ENCODE data around the gene MAGI1. TPM values are rescaled to one million over a fixed set of nuclear protein-coding genes. Genes with fewer than 3 reads are reported as not detected.

MAGI1 gene
- total and polyA plus RNA-seq, 5 donors: 15.8 to 38.3 (median 32.8) TPM

- H3K4me3 ChIP-seq (ENCODE audit: low read length): no peak overlapping the region
Measured at GRCh38 chr3:65971293-65972252, 67.1 kb downstream of the MAGI1 start.

DNA sequence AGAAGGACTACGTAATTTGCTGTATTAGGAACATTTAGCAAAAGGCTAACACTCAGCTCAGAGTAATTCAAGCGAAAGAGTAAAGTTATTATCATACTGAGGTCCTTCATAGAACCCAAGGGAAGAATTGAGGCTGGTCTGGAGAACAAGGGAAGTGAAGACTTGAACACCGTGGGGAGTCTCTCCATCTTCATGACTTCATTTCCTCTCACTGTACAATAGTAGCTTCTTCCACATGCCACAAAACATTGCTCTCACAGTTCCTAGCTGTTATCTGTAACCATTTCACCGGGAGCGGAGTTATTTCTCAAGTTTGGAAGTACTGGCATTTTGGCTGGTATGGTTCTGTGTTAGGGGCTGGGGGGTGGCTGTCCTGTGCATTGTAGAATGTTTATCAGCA lies 69.7 kb downstream of the MAGI1 start:
- WGBS: 76% methylated on average over 5 of the region's 5 CpGs
- Histone ChIP-seq H3K4me1 (ENCODE audit: control insufficient read depth, insufficient read depth, low read length) (peaks cover 13% of the 10 kb centered on the region), H3K4me3 (ENCODE audit: low read length) (no peak overlapping the region), H3K27ac (ENCODE audit: low read length) (no peak overlapping the region), H3K9me3 (ENCODE audit: control insufficient read depth, low read length) (no peaks in the 10 kb centered on the region), H3K27me3 (ENCODE audit: control insufficient read depth, insufficient read depth) (no peaks in the 10 kb centered on the region)
- DNase-seq (no peak), ATAC-seq (no peak)
- intact Hi-C loops (cut with DNase I): loop anchor here in 1 of 4 donors (10.0 kb wide), 1 partner anchor 66 kb away; the partner anchor contains the start of gene MAGI1

More at GRCh38 chr3:65971293-65972252, 67.1 kb downstream of the MAGI1 start:
- Histone ChIP-seq H3K4me1 (ENCODE audit: control insufficient read depth, insufficient read depth, low read length) (peaks cover 12% of the 10 kb centered on the region), H3K27ac (ENCODE audit: low read length) (peak overlapping the region; percentile 6), H3K27me3 (ENCODE audit: control insufficient read depth, insufficient read depth) (no peaks in the 10 kb centered on the region), H3K9me3 (ENCODE audit: control insufficient read depth, low read length) (no peaks in the 10 kb centered on the region)
- 32% methylated on average over 7 of the region's 7 CpGs for WGBS
- ATAC-seq (peak in 1 of 2 donors; percentile 48), DNase-seq (no peak)
- intact Hi-C loops (cut with DNase I): no loop called here

- intact Hi-C loops (cut with DNase I): loop anchor here in 1 of 4 donors (10.0 kb wide), 1 partner anchor 67 kb away; the partner anchor contains the start of gene MAGI1
- peaks cover 15% of the 10 kb centered on the region for H3K4me1 ChIP-seq (ENCODE audit: control insufficient read depth, insufficient read depth, low read length)
- no peak for ATAC-seq
Measured at GRCh38 chr3:65967451-65967850, 71.3 kb downstream of the MAGI1 start.

DNA sequence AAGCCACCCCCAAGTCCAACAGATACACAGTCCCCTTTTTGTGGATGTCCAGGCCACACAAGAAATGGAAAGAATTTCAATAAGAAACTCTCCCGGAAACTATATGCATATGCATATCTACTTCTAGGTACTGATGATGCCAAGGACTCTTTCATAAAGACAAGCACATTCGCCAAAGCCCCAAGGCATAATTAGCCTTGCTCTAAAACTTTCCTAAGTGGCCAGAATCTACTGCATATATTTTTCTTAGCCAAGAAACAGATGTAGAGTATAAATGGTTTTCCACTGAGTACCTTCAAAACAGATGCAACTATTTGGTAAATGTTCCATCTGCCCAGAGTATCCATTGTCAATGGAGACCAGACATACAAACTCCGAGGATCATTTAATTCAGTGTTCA lies 73.9 kb downstream of the MAGI1 start:
- intact Hi-C loops (cut with DNase I): loop anchor here in 1 of 4 donors (5.0 to 10.0 kb wide), 2 partner anchors 70 to 973 kb away; partner anchors contain the start of gene MAGI1
- peaks cover 17% of the 10 kb centered on the region for H3K4me1 ChIP-seq (ENCODE audit: control insufficient read depth, insufficient read depth, low read length)
- no peak overlapping the region for H3K27ac ChIP-seq (ENCODE audit: low read length)
- ATAC-seq (no peak), DNase-seq (no peak)
- 91% methylated on average over 3 of the region's 3 CpGs for WGBS
- no peaks in the 10 kb centered on the region for H3K27me3 ChIP-seq (ENCODE audit: control insufficient read depth, insufficient read depth)
- H3K4me3 ChIP-seq (ENCODE audit: low read length): no peak overlapping the region
- no peaks in the 10 kb centered on the region for H3K9me3 ChIP-seq (ENCODE audit: control insufficient read depth, low read length)

More at GRCh38 chr3:65967451-65967850, 71.3 kb downstream of the MAGI1 start:
- H3K27ac ChIP-seq (ENCODE audit: low read length): peak overlapping the region; percentile 62
- no peaks in the 10 kb centered on the region for H3K9me3 ChIP-seq (ENCODE audit: control insufficient read depth, low read length)
- 43% methylated on average over 3 of the region's 3 CpGs for WGBS
- no peak for DNase-seq
- H3K27me3 ChIP-seq (ENCODE audit: control insufficient read depth, insufficient read depth): no peaks in the 10 kb centered on the region
- H3K4me3 ChIP-seq (ENCODE audit: low read length): no peak overlapping the region

DNA sequence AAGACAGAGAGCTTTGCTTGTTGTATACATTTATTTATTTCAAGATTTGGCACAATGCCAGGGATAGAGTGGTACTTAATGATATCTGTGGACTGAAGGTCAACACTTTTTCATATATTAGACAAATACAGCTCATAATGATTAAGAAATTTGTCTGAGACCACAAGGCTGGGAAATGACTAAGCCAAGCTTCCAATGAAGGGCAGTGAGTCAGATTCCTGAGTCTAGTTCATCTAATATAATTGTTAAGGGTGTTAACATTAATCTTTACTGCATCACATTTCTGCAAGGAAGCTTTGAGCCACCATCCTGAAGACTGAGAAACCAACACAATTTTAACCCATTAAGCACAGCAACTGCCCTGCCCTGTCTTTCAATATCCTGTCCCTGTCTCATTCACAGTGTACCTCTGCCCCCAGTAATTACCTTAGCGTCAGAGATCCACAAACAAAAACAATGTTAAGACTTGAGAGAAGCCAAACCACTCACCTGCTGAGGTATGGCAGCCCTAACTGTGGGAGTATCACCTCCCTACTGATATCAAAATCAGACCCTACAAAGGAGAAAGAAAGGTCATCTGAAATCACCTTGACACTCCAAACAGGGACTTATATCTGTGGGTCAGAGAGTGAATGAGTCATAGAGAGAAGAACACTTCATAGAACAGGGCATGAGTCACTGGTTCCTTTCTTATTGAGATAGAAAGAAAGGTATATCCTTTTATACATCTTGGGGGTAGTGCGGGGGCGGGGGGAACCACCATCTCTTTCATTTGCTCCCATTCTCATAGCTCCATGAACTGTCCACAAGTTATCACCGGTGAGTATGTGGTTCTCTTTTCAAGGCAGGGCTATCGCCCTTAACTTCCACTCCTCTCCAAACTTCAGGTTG lies 74.7 kb downstream of the MAGI1 start:
- Histone ChIP-seq H3K4me1 (ENCODE audit: control insufficient read depth, insufficient read depth, low read length) (peaks cover 12% of the 10 kb centered on the region), H3K27ac (ENCODE audit: low read length) (no peak overlapping the region), H3K4me3 (ENCODE audit: low read length) (no peak overlapping the region), H3K9me3 (ENCODE audit: control insufficient read depth, low read length) (no peaks in the 10 kb centered on the region), H3K27me3 (ENCODE audit: control insufficient read depth, insufficient read depth) (no peaks in the 10 kb centered on the region)
- WGBS: 90% methylated on average over 5 of the region's 5 CpGs
- ATAC-seq (peak in 1 of 2 donors; percentile 81), DNase-seq (no peak)
- intact Hi-C loops (cut with DNase I): loop anchor here in 1 of 4 donors (5.0 to 10.0 kb wide), 2 partner anchors 71 to 972 kb away; partner anchors contain the start of gene MAGI1

DNA sequence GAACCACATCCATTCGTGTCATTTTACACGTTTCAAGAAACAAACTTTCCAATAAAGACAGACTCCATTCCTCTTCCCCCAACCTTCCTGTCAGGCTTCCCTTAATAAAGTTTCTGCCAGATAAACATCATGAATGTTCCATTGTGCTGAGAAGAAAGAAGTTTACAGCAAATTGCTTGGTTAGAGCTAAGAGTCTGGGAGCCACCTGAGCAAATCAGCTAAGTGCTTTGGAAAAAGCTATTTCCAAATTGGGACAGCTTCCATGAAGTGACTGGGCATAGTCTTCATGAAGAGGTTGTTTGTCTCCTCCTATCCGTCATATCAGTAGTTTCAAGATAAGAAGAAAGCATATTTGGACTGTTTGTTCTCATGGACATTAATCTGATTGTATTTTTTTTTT lies 77.0 kb downstream of the MAGI1 start:
- Histone ChIP-seq H3K27me3 (ENCODE audit: control insufficient read depth, insufficient read depth) (no peaks in the 10 kb centered on the region), H3K4me1 (ENCODE audit: control insufficient read depth, insufficient read depth, low read length) (peaks cover 9% of the 10 kb centered on the region), H3K9me3 (ENCODE audit: control insufficient read depth, low read length) (no peaks in the 10 kb centered on the region), H3K27ac (ENCODE audit: low read length) (peak overlapping the region; percentile 70), H3K4me3 (ENCODE audit: low read length) (no peak overlapping the region)
- WGBS: 26% methylated on average over 3 of the region's 3 CpGs
- no peak for DNase-seq
- peak; percentile 7 to 27 for ATAC-seq
- intact Hi-C loops (cut with DNase I): loop anchor here in 1 of 4 donors (5.0 to 10.0 kb wide), 2 partner anchors 73 to 969 kb away; partner anchors contain the start of gene MAGI1

DNA sequence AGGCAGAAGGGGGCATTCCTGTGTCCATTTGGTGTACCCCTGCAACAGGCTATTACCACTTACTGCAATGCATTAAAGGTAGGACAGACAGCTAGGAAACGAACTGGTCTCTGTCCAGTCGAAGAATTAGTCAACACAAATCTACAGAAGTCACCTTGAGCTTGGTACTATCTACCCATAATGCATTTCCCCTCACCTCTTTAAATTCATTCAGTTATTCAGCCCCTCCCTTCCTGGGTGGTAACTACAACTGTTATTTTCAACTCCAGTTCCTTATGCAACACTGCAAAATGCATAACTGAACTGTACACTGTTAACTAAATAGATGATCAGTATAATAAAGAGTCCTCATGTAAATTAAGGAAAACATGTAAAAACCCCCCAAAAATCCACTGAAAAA lies 77.6 kb downstream of the MAGI1 start:
- 72% methylated on average over 2 of the region's 2 CpGs for WGBS
- no peak for ATAC-seq
- H3K4me1 ChIP-seq (ENCODE audit: control insufficient read depth, insufficient read depth, low read length): peaks cover 9% of the 10 kb centered on the region

DNA sequence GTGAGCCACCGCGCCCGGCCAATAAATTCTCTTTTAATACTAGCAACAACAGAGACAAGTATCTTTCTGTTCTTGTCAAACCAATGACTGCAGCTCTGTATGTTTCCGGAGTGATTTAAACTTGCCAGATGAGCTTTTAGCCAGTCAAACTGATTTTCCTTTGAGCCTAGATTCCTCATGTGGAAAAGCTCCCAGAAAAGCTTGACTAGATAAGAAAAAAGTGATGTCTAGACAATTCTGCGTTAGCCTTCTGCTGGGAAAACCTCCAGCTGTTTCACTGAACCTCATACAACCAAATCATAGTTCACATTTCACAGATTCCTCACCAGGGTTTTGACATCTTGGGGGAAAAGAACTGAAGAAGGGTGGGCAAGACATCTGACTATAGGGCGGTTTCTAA lies 78.6 kb downstream of the MAGI1 start:
- WGBS: 52% methylated on average over 6 of the region's 6 CpGs
- DNase-seq (no peak), ATAC-seq (no peak)
- intact Hi-C loops (cut with DNase I): loop anchor here in 1 of 4 donors (5.0 to 10.0 kb wide), 2 partner anchors 75 to 968 kb away; partner anchors contain the start of gene MAGI1
- no peaks in the 10 kb centered on the region for H3K9me3 ChIP-seq (ENCODE audit: control insufficient read depth, low read length)
- no peaks in the 10 kb centered on the region for H3K27me3 ChIP-seq (ENCODE audit: control insufficient read depth, insufficient read depth)
- no peak overlapping the region for H3K4me3 ChIP-seq (ENCODE audit: low read length)
- H3K27ac ChIP-seq (ENCODE audit: low read length): no peak overlapping the region
- H3K4me1 ChIP-seq (ENCODE audit: control insufficient read depth, insufficient read depth, low read length): peaks cover 9% of the 10 kb centered on the region

More for the DNA sequence above, 77.6 kb downstream of the MAGI1 start:
- H3K9me3 ChIP-seq (ENCODE audit: control insufficient read depth, low read length): no peaks in the 10 kb centered on the region
- intact Hi-C loops (cut with DNase I): loop anchor here in 1 of 4 donors (5.0 to 10.0 kb wide), 2 partner anchors 74 to 969 kb away; partner anchors contain the start of gene MAGI1
- H3K4me3 ChIP-seq (ENCODE audit: low read length): no peak overlapping the region
- H3K27me3 ChIP-seq (ENCODE audit: control insufficient read depth, insufficient read depth): no peaks in the 10 kb centered on the region
- H3K27ac ChIP-seq (ENCODE audit: low read length): no peak overlapping the region
- DNase-seq: no peak

DNA sequence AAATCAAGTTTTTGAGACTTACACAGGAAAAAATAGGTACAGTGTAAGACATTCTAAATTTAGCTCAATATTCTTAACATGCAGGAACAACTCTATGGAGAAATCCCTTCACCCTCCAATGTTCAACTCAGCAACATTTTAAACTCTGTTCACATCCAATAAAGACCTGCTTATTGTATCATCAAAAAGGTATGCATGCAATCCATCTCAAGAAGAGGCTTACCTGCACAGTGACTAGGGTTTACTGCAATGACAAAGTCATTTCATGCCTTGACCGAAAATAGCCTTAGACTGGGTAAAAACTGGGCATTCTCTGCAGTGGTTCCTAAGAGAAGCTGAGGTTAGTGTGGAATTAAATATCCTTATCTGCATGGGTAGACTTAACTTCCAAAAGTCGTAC lies 80.5 kb downstream of the MAGI1 start:
- H3K27ac ChIP-seq (ENCODE audit: low read length): no peak overlapping the region
- H3K4me3 ChIP-seq (ENCODE audit: low read length): no peak overlapping the region
- intact Hi-C loops (cut with DNase I): loop anchor here in 1 of 4 donors (10.0 kb wide), 1 partner anchor 77 kb away; the partner anchor contains the start of gene MAGI1
- H3K9me3 ChIP-seq (ENCODE audit: control insufficient read depth, low read length): no peaks in the 10 kb centered on the region
- DNase-seq (no peak), ATAC-seq (no peak)
- H3K4me1 ChIP-seq (ENCODE audit: control insufficient read depth, insufficient read depth, low read length): peaks cover 9% of the 10 kb centered on the region
- 93% methylated on average over 2 of the region's 2 CpGs for WGBS
- H3K27me3 ChIP-seq (ENCODE audit: control insufficient read depth, insufficient read depth): no peaks in the 10 kb centered on the region

DNA sequence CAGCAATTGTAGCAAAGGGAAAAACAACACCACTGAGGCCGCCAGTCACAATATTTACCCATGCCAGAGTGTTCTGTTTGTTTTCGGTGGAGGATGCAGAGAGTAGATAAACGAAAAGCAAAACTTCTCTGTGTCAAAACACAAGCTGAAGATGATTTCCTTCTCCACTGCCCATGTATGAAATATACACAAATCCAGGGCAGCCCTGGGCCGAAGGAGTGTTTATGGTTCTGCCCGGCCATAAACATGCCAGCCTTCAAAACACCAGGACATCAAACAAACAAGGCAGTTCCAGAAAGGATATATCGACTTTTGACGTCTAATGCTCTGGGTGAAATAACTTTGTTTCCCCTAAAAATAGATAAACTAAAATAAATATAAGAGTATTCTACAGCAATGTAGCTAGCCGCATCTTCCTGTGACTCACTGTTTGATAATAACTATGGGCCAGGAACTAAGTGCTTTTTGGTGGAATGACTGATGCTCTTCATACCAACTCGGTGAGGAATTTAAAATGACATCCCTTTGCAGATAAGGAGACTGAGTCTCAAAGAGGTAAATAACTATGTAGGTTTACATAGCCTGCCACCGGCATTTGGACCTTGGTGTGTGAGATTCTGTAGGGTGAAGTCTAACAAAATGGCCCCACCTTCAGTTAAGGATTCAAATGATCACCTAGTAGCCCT lies 82.8 kb downstream of the MAGI1 start:
- intact Hi-C loops (cut with DNase I): loop anchor here in 1 of 4 donors (10.0 kb wide), 1 partner anchor 79 kb away; the partner anchor contains the start of gene MAGI1

More for the DNA sequence above, 82.8 kb downstream of the MAGI1 start:
- H3K27me3 ChIP-seq (ENCODE audit: control insufficient read depth, insufficient read depth): no peaks in the 10 kb centered on the region
- H3K9me3 ChIP-seq (ENCODE audit: control insufficient read depth, low read length): no peaks in the 10 kb centered on the region
- H3K4me1 ChIP-seq (ENCODE audit: control insufficient read depth, insufficient read depth, low read length): peaks cover 9% of the 10 kb centered on the region
- H3K27ac ChIP-seq (ENCODE audit: low read length): no peak overlapping the region
- DNase-seq: no peak
- no peak overlapping the region for H3K4me3 ChIP-seq (ENCODE audit: low read length)
- no peak for ATAC-seq
- 76% methylated on average over 10 of the region's 10 CpGs for WGBS

All from right cardiac atrium (tissue), 5 donors.